ENCODE data around the gene CBLN3.

CBLN3 gene

GRCh38 chr14:24385524-24385923 is 43.9 kb downstream of the CBLN3 start:
- no peak for DNase-seq (ENCODE audit: low read depth in 1 of 2, low spot score in 1 of 2)

DNA sequence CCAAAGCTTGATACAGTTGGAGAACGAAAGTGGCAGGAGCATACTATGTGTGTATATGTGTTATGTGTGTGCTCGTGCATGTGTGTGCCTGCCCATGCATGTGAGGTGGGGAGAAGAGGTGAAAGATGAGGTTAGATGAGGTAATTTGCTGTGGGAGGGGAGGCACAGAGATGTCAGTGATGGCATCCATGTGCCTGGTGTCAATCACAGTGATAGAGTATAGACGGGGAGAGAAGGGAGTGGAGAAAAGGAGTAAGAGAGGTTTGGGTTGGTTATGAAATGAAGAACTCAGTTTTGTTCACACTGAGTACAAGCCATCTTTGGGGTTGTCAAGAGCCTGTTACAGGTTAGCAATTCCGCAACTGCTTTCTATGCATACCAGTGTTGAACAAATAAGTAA is 45.3 kb downstream of the CBLN3 start:
- DNase-seq (ENCODE audit: low read depth in 1 of 2, low spot score in 1 of 2), result no peak

DNA sequence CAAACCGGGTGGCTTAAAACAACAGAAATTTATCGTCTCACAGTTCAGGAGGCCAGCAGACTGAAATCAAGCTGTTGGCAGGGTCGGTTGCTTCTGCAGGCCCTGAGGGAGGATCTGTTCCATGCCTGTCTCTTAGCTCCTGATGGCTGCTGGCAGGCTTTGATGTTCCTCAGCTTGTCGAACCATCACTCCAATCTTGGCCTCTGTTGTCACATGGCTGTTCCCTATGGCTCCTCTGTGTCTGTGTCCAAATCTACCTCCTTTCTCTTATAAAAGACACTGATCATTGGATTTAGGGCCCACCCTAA is 47.5 kb downstream of the CBLN3 start:
- no peak for DNase-seq (ENCODE audit: low read depth in 1 of 2, low spot score in 1 of 2)

DNA sequence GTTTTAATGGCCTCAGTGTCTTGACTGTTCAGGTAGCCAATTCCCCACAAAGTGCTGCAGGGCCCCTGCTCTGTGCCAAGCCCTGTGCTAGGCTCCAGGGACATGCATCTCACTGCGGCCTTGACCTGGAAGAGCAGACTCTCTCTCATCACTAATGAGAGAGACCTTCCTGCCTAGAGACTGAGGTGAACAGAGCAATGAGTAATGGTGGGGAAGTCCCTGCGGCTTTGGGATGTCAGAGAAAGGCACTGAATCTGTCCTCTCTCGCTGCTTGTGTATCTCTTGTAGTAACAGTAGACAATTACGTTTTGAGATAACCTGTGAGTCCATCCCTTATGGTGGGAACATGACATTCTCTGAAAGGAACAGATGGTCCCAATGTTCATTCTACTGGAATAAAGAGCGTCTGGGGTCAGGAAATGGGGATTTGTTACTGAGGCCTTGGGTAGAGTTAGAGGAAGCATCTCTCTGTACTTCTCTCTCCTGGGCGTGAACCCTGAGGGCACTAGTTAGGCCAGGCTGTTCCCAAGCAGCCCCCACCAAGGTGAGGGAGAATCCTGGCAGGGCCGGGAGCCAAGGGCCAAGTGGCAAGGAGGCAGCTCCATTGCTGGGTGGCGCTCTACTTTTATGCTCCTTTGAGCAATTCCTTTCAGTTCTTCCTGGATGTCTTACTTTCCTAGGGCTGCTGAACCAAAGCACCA is 48.0 kb downstream of the CBLN3 start:
- DNase-seq (ENCODE audit: low read depth in 1 of 2, low spot score in 1 of 2), result no peak

DNA sequence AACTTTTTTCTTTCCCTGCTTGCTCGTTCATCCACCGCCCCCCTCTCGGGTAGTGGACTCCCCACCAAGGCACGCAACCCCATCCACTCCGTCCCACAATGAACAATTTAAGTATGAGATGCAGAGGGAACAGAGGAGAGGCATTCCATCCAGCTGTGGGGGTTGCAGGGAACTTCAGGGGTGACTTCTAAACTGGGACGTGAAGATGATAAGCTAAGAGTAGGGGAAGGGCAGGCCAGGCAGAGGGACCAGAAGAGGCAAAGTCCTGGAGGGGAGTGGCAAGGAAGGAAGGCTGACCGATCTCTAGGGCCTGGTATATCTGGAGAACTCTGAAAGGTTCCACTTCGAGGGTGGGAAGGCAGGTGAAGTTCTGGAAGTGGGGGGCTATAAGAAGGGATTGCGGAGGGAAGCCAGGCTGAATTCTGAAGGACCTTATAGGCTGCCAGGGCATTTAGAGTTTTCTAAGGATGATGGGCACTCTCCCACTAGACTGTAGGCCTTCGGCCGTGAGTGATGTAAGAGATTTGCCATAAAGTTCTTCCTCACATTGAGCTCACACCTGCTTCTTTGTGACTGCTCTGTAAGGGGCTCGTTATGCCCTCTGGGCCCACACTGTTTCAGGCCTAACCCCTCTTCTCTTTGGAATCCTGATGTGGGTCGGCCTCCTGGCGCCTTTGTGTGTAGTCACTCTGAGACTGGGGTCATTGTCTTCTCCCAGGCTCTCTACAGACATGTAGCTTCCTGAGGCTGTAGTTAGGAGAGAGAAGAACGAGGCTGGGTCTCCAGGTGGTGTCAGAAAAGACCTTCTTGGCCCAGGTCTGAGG is 49.3 kb downstream of the CBLN3 start:
- no peak for DNase-seq (ENCODE audit: low read depth in 1 of 2, low spot score in 1 of 2)

DNA sequence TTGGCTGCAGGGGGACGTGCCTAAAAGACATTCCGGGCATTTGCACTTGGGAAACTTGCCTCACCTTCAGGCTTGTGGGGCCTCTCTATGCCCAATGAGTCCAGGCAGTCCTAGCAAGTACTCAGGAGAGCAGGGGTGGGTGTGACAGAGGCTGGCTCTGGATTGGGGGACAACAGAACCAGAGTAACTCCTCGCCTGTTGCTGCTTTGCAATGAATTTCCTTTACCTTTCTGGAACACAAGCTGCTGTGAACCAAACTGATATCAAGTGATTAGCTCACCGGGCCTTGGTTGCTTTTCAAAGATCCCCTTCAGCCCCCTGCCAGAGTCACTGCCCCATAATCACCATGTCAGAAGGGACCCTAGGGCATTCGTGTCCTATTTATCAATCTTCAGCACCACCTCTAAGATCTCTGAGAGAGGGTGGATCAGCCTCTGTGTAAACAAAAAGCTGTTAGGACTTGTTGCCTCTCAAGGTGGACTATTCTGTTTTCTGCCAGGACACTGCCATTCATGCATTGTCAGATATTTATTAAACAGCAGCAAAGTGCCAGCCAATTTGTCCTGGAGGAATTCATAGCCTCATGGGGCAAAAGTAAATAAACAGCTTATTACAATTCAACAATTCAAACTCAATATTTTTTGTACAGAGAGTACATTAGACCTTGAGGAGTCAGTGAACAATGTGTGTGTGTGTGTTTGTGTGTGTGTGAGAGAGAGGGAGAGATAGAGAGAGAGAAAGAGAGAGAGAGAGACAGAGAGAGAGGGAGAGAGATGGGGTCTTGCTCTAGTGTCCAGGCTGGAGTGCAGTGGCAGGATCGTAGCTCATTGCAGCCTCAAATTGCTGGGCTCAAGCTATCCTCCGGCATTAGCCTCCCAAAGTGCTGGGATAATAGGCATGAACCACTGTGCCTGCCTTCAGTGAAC is 50.2 kb downstream of the CBLN3 start:
- no peak for DNase-seq (ENCODE audit: low read depth in 1 of 2, low spot score in 1 of 2)

DNA sequence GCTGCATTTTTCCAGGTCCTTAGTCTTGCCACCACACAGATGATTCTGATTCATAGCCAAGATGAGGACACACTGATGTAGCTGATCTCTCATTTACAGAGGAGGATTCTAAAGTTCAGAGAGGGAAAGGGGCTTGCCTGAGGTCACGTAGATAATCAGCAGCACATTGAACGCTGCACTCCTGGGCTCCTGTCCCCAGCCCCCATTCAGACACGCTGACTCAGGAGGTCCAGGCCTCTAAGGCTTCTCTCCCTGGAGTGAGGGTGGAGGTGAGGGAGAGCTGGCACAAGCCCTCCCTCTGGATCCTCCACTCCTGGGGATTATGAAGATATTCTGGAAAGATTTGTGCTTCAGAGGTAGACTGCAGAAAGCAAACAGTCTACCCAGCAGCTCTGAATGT is 51.1 kb downstream of the CBLN3 start:
- DNase-seq (ENCODE audit: low read depth in 1 of 2, low spot score in 1 of 2), result no peak

GRCh38 chr14:24377657-24378056 is 51.8 kb downstream of the CBLN3 start:
- no peak for DNase-seq (ENCODE audit: low read depth in 1 of 2, low spot score in 1 of 2)

DNA sequence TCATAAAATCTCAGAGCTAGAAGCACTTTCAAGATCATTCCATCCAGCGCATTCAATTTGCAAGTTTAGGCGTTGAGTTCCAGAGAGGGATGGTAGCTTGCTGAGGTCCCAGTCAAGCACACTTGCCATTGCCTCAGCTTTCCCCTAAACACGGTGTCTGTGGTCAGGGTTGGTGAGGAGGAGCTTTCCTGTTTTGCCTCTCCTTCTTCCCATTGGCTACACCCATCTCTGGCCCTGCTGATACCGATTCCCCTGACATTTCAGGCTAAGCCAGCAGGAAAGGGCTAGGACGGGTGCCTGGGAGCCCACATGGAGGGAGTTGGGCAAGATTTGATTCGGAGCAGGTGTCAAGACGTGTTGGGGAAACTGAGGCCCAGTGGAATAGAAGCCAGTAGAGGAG is 52.3 kb downstream of the CBLN3 start:
- DNase-seq (ENCODE audit: low read depth in 1 of 2, low spot score in 1 of 2), result no peak

Measured in activated T-helper 1 cell treated with anti-CD3 and anti-CD28 coated beads, Interleukin-2, amount 50 U/mL, for 16 hours (primary cell).